CD14-positive monocyte (primary cell): ENCODE data around the gene TEX38. TPM values are rescaled to one million over a fixed set of nuclear protein-coding genes. Genes with fewer than 3 reads are reported as not detected.
A peak's percentile ranks its signal among the peaks of the same experiment; 100 is the strongest.

Experiments used
- DNase-seq, 3 donors: peaks; one replicate each; pipeline ENCODE4 v3.0.0-alpha.2; 2011 to 2022
- H2AFZ ChIP-seq: 2 replicates; pipeline ENCODE4 v1.6.0; 2012; ENCODE audit warnings: mild to moderate bottlenecking, low read depth, low read length, inconsistent platforms; ENCODE audit not compliant: insufficient read depth, poor library complexity, severe bottlenecking
- H3K27ac ChIP-seq, 2 donors: 1 replicate in 1 of 2; 2 replicates in 1 of 2; pipeline ENCODE4 v1.5.1; 2012 to 2013; ENCODE audit warnings: low read length in 2 of 2, control low read depth in 1 of 2, inconsistent platforms in 1 of 2, low read depth in 1 of 2, mild to moderate bottlenecking in 1 of 2
- H3K27me3 ChIP-seq, 2 donors: one replicate each; pipeline versions ENCODE4 v1.6.0 to v1.6.1; 2011 to 2013; ENCODE audit warnings: low read length in 2 of 2; ENCODE audit not compliant: control insufficient read depth in 2 of 2, insufficient read depth in 2 of 2
- H3K36me3 ChIP-seq, 2 donors: replicated peaks in 1 of 2; 1 replicate in 1 of 2; 2 replicates in 1 of 2; pipeline versions ENCODE4 v1.5.1 to v1.6.1; 2012 to 2013; ENCODE audit warnings: low read length in 2 of 2, control low read depth in 1 of 2, inconsistent platforms in 1 of 2, mild to moderate bottlenecking in 1 of 2; ENCODE audit not compliant: insufficient read depth in 2 of 2, control insufficient read depth in 1 of 2
- H3K4me1 ChIP-seq, 2 donors: 1 replicate in 1 of 2; 2 replicates in 1 of 2; pipeline versions ENCODE4 v1.5.1 to v1.6.1; 2012 to 2013; ENCODE audit warnings: low read length in 2 of 2, control low read depth in 1 of 2, inconsistent platforms in 1 of 2, mild to moderate bottlenecking in 1 of 2, moderate library complexity in 1 of 2; ENCODE audit not compliant: insufficient read depth in 2 of 2, control insufficient read depth in 1 of 2
- H3K4me2 ChIP-seq: replicated peaks from 2 replicates; pipeline ENCODE3; 2012; ENCODE audit warnings: low read length, moderate library complexity, mild to moderate bottlenecking; ENCODE audit not compliant: poor library complexity, severe bottlenecking; ENCODE audit errors: extremely low read depth
- H3K4me3 ChIP-seq, 3 experiments: fragments of 200-600 bp in 1 of 3; sonication (generic) in 1 of 3; replicated peaks in 1 of 3; 1 replicate in 2 of 3; 2 replicates in 1 of 3; pipeline ENCODE4 v1.5.1; 2011 to 2013; ENCODE audit warnings: low read length in 3 of 3, mild to moderate bottlenecking in 3 of 3, control low read depth in 2 of 3, low read depth in 2 of 3, inconsistent platforms in 1 of 3, moderate library complexity in 1 of 3
- H3K79me2 ChIP-seq: 2 replicates; pipeline ENCODE4 v1.6.0; 2012; ENCODE audit warnings: mild to moderate bottlenecking, control low read depth, inconsistent platforms, low read length, moderate library complexity; ENCODE audit not compliant: insufficient read depth
- H3K9ac ChIP-seq: 2 replicates; pipeline ENCODE4 v1.6.0; 2017; ENCODE audit warnings: low read length, mild to moderate bottlenecking; ENCODE audit not compliant: insufficient read depth, poor library complexity, severe bottlenecking
- H3K9me3 ChIP-seq, 2 donors: replicated peaks in 1 of 2; 1 replicate in 1 of 2; 2 replicates in 1 of 2; pipeline versions ENCODE4 v1.5.1 to v1.6.1; 2012 to 2013; ENCODE audit warnings: low read length in 2 of 2, control low read depth in 1 of 2; ENCODE audit not compliant: control insufficient read depth in 1 of 2, insufficient read depth in 1 of 2
- H4K20me1 ChIP-seq: 2 replicates; pipeline ENCODE4 v1.6.0; 2012; ENCODE audit warnings: mild to moderate bottlenecking, low read length, control low read depth, moderate library complexity; ENCODE audit not compliant: insufficient read depth
- H3K27ac Mint-ChIP-seq, 7 donors: one replicate each; pipeline ENCODE4 v1.8.0; 2020; ENCODE audit warnings: mild to moderate bottlenecking in 7 of 7, mixed read lengths in 7 of 7, moderate library complexity in 6 of 7, inconsistent platforms in 2 of 7
- H3K27me3 Mint-ChIP-seq, 3 donors: one replicate each; pipeline ENCODE4 v1.8.0; 2021 to 2022; ENCODE audit warnings: low read depth in 3 of 3, mild to moderate bottlenecking in 3 of 3, mixed read lengths in 3 of 3, moderate library complexity in 3 of 3, inconsistent platforms in 1 of 3
- H3K36me3 Mint-ChIP-seq, 2 donors: one replicate each; pipeline ENCODE4 v1.8.0; 2020; ENCODE audit warnings: mixed read lengths in 2 of 2, inconsistent platforms in 1 of 2, mild to moderate bottlenecking in 1 of 2
- H3K4me1 Mint-ChIP-seq: one replicate; pipeline ENCODE4 v1.8.0; 2020; ENCODE audit warnings: mild to moderate bottlenecking, mixed read lengths
- H3K4me3 Mint-ChIP-seq, 2 donors: one replicate each; pipeline ENCODE4 v1.8.0; 2020; ENCODE audit warnings: mild to moderate bottlenecking in 2 of 2, mixed read lengths in 2 of 2, moderate library complexity in 1 of 2
- H3K9me3 Mint-ChIP-seq, 7 donors: one replicate each; pipeline ENCODE4 v1.8.0; 2020 to 2022; ENCODE audit warnings: mixed read lengths in 7 of 7, mild to moderate bottlenecking in 6 of 7, moderate library complexity in 6 of 7, inconsistent platforms in 2 of 7
- CTCF ChIP-seq: fragments of 200-600 bp; IDR thresholded peaks from one replicate; pipeline ENCODE4 v1.8.0; 2022; ENCODE audit warnings: antibody characterized with exemption, mild to moderate bottlenecking
- WGBS: methylation state at CpG from one replicate; pipeline ENCODE4 v1.1.5; 2013; ENCODE audit warnings: missing lambda C conversion rate; ENCODE audit not compliant: insufficient coverage; 5-methylcytosine and 5-hydroxymethylcytosine counted together
- intact Hi-C, 2 donors: fragments of 100-400 bp; cut with micrococcal nuclease; formaldehyde crosslinking; loops; one replicate each; pipeline versions ENCODE4 v1.15.0 to v1.15.1; 2023
- polyA plus RNA-seq, 3 donors: library from polyadenylated mRNA; depleted of rRNA in 1 of 3; unstranded in 2 of 3; stranded (reverse) in 1 of 3; fragments of 300-500 nt in 2 of 3; fragments of >200 nt in 1 of 3; fragmentation: Illumina TruSeq in 2 of 3; gene quantifications; 1 replicate in 2 of 3; 2 replicates in 1 of 3; pipeline ENCODE4 v1.2.3, GENCODE V29; 2012 to 2021

The TEX38 gene
- polyA plus RNA-seq, 3 donors: not detected

- H3K27ac Mint-ChIP-seq: peak within 1 kb of the TSS in 2 of 7 donors; percentile 19 to 67
- peaks cover 0 to 2% (median 0%) of the 10 kb centered on the region in 7 donors for H3K9me3 Mint-ChIP-seq
- no peak for TF ChIP-seq CTCF
- Histone ChIP-seq H3K9me3 (no peaks in the 10 kb centered on the region), H4K20me1 (no peaks in the 10 kb centered on the region), H3K27me3 (no peaks in the 10 kb centered on the region), H2AFZ (peak within 1 kb of the TSS; percentile 82), H3K4me1 (peaks cover 11 to 13% of the 10 kb centered on the region in 2 donors), H3K9ac (peak within 1 kb of the TSS; percentile 73), H3K4me3 (peak within 1 kb of the TSS; percentile 52 to 84 (median 80)), H3K79me2 (peaks cover 15% of the 10 kb centered on the region), H3K4me2 (peak within 1 kb of the TSS; percentile 94), H3K36me3 (peaks cover 14 to 26% of the 10 kb centered on the region in 2 donors), H3K27ac (peak within 1 kb of the TSS in 1 of 2 donors; percentile 60)
- H3K27me3 Mint-ChIP-seq: no peaks in the 10 kb centered on the region
- intact Hi-C loops: no loop called here
- H3K4me1 Mint-ChIP-seq: peaks cover 13% of the 10 kb centered on the region
- peak; percentile 47 to 64 (median 48) for DNase-seq
- under 1% methylated on average over 90 of the region's 96 CpGs for WGBS
- H3K36me3 Mint-ChIP-seq: peaks cover 22 to 31% of the 10 kb centered on the region in 2 donors
- peak within 1 kb of the TSS in 1 of 2 donors; percentile 83 for H3K4me3 Mint-ChIP-seq
These were observed 3.6 kb upstream of the TEX38 start, which contains the start of gene ATPAF1 for GRCh38 chr1:46667782-46668760. Gene ATPAF1 (minus strand): TSS chr1:46668364. CDS start chr1:46668322, 42 bp downstream.

- Histone ChIP-seq H3K9me3 (no peaks in the 10 kb centered on the region), H4K20me1 (no peaks in the 10 kb centered on the region), H3K79me2 (peaks cover 15% of the 10 kb centered on the region), H3K9ac (no peak overlapping the region), H3K4me2 (no peak overlapping the region), H3K36me3 (peaks cover 12 to 28% of the 10 kb centered on the region in 2 donors), H2AFZ (no peak overlapping the region), H3K27me3 (no peaks in the 10 kb centered on the region), H3K4me3 (no peak overlapping the region), H3K4me1 (peaks cover 11 to 13% of the 10 kb centered on the region in 2 donors), H3K27ac (no peak overlapping the region)
- intact Hi-C loops: no loop called here
- H3K27me3 Mint-ChIP-seq: no peaks in the 10 kb centered on the region
- H3K4me1 Mint-ChIP-seq: peaks cover 13% of the 10 kb centered on the region
- no peak overlapping the region for H3K27ac Mint-ChIP-seq
- WGBS: 75% methylated on average over 1 of the region's 1 CpG
- no peak overlapping the region for H3K4me3 Mint-ChIP-seq
- TF ChIP-seq CTCF: no peak
- DNase-seq: no peak
- H3K9me3 Mint-ChIP-seq: no peaks in the 10 kb centered on the region
- H3K36me3 Mint-ChIP-seq: peaks cover 23 to 33% of the 10 kb centered on the region in 2 donors
These were observed 1.5 kb upstream of the TEX38 start for GRCh38 chr1:46670134-46670533.
